ENCODE measurements around the gene SLC6A6.

GRCh38 chr3:14524311-14524711 is 121.9 kb downstream of the SLC6A6 start:
- TF ChIP-seq CTCF (IDR thresholded peaks at IDR 0.05): no peak
- TF ChIP-seq POLR2A (IDR thresholded peaks at IDR 0.05): no peak
- TF ChIP-seq POLR2AphosphoS5 (IDR thresholded peaks at IDR 0.05): no peak

All from breast epithelium (tissue), 3 donors.